ENCODE measurements around the gene KLK7.
"Not testable (repeated sequence)": the region's sequence is repeated elsewhere in the genome, so short reads cannot be mapped to it uniquely, and the experiment has no call there.

KLK7 gene

DNA sequence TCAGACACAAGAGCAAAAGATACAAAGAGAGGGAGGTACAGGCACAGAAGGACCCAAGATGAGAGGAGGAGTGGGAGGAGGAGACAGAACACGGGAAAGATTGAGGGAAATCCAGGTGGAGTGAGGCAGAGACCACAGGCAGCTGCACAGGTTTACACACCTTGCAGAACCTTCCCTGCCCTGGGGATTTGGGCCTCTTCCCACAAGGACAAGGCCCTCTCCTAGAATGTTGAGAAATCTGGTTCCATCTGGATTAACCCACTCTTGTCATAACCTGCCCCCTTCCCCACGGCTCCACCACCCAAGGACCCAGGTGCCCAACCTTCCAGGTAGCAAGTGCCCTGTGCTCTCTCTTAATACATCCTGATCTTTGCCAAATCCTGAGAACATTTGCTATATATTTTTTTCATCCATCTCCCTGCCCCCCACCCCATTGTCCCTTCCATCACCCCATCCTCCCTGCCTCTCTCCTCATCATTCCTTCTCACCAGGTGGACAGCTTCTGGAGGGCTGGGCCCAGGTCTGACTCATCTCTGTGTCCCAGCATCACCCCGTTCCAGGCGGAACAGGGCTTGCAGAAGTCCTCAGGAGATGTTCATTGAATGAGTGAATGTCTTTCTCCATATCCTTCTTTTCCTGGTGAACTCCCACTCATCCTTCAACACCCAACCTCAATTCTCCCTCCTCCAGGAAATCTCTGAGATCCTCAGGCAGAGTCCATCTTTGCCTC is 26.5 kb upstream of the KLK7 start:
- DNase-seq = no peak

DNA sequence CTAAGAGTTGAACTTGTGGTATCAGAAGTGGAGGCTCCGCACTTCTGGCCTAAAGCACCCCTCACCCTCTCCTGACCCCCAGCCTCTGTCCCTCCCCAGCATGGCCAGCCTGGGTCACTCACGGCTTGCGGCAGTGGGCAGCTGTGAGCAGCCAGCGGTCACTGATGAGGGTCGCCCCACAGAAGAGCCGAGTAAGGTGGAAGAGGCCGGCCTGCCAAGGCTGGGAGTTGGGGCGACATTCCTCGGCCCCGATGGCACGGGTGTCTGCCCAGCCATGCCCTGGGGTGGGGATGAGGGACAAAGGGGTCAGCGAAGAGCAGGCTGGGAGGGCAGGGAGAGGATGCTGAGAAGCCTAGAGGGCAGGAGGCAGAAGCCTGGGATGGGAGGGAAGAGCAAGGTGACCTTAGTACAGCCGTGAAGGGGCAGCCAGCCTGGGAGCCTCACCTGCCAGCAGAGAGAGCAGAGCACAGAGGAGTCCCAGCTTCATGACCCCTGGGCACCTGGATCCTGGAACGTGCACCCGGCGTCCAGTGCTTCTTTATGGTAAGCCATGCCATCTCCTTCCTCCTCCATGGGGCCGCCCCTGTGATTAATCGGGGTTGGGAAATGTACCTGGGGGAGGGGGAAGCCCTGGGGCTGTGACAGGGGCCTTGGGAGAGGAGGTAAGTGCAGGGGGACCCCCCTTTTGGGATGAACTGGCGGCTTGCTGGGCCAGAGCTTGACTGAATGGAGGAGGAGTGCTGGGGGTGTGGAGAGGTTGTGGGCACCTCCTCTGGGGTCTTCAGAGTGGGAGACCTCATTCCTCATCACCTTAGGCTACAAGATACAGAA is 25.6 kb upstream of the KLK7 start:
- no peak for DNase-seq

DNA sequence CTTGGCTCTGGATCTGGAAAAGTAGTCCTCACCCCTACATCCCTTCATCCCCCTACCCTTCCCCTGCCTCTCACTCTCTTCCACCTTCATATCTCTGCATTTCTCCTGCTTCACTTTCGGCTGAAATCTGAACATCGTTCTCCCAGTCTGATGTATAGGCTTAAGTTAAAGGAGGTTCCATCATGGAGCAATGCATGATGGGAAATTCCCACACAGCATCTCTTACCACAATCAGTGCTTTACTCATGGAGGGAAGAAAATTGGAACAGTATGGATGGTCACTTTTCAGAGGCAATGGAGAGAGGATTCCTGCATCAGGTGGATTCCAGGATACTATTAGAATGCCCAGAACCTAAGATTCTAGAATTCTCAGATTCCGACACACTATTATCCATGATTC is 23.8 kb upstream of the KLK7 start:
- DNase-seq = no peak

- DNase-seq = no peak
These were observed 22.7 kb upstream of the KLK7 start for GRCh38 chr19:51006406-51006805.

DNA sequence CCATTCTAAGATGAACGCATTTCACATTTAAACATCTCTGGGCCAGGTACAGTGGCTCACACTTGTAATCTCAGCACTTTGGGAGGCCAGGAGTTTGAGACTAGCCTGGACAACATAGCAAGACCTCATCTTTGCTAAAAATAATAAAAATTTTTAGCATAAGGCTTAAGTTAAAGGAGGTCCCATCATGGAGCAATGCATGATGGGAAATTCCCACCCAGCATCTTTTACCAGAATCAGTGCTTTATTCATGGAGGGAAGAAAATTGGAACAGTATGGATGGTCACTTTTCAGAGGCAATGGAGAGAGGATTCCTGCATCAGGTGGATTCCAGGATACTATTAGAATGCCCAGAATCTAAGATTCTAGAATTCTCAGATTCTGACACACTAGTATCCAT is 21.5 kb upstream of the KLK7 start:
- DNase-seq = no peak

- no peak for DNase-seq
These were observed 19.6 kb upstream of the KLK7 start for GRCh38 chr19:51003316-51003715.

DNA sequence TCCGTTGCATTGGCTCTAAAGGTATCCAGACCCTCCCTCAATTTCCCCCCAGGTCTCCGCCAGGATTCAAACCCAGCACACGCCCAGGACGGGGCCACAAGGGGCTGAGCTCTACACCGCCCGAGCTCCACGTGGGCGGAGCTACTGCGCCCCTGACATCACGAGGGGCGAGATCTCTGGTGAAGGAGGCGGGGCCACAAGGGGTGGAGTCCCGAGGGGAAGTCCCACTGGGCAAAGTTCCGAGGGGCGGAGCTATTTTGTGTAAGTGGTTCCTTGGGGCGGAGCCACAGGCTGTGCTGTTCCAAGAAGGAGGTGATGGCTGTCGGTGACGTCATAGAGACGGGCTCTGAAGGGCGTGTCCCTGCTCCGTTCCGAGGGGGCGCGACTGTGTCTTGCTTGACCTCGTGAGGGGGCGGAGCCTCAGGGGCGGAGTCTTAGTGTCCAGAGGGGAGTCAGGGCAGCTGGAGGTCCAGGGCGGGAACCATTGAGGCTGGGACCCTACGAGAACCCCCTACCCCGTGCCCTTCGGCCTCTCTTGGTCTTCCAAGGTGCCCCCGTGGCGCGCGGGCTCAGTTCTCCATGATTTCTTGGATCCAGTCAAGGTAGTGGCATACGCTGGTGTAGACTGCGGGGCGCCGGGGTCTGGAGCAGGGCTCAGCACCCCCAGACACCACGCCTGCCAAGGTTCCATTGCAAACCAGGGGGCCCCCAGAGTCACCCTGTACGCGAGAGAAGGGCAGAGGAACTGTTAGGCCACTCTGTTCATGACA is 19.0 kb upstream of the KLK7 start:
- DNase-seq = no peak

- no peak for DNase-seq
These were observed 18.4 kb upstream of the KLK7 start for GRCh38 chr19:51002089-51002532.

DNA sequence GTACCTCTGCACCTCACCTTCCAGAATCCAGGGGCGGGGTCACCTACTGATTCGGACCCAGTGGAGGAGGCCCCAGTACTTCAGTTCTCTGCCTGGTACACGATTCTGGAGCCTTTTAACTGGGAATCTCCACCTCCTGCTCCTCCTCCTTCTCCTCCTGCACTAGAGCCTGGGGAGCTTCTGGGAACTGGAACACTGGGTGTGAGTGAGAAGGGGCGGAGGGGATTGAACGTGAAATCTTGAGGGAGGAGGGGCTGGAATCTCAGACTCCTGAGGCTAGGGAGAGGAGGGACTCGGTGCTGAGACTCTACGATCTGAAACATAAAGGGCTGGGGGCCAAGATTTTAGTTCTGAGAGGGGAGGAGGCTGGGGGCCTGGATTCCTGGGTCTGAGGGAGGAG is 17.8 kb upstream of the KLK7 start, which contains the start of gene KLK8:
KLK8 (minus strand) TSS at position 90 of the 400 bp plus-strand sequence. CDS start 437 bp downstream, outside the sequence.
- no peak for DNase-seq

DNA sequence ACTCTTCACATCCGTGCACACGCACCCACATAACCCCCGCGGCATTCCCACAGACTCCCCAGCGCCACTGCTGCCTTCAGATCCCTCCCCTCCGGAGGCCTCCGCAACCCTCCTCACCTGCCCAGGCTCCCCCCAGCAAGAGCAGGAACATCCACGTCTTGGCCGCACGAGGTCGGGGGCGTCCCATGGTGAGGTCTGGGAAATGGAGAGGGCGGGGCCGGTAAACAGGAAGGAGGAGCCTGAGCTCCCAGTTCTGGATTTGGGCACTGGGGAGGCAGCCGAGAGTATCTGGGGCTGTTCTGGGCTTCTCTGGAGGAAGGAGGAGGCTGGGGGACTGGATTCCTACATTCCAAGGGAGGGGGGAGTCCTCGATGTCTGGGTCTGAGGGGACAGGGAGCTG is 17.3 kb upstream of the KLK7 start:
- DNase-seq = no peak

DNA sequence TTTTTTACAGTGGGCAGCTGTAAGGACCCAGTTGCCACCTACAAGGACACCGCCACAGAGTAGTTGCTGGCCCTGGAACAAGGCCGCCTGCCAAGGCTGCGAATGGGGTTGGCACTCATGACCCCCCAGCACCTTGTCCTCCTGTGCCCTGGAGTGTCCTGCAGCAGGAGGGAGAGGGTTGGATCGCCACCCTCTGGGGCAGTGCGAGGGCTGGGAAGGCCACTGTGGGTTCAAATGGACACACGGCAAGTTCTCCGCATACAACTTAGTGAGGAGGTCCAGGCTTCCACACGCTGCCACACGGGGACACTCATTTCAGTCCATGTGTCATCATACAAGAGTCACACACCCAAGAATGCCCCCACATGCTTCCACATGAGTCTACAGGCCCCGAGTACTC is 16.7 kb upstream of the KLK7 start:
- DNase-seq = no peak

- no peak for DNase-seq
These were observed 15.0 kb upstream of the KLK7 start for GRCh38 chr19:50998686-50999085.

DNA sequence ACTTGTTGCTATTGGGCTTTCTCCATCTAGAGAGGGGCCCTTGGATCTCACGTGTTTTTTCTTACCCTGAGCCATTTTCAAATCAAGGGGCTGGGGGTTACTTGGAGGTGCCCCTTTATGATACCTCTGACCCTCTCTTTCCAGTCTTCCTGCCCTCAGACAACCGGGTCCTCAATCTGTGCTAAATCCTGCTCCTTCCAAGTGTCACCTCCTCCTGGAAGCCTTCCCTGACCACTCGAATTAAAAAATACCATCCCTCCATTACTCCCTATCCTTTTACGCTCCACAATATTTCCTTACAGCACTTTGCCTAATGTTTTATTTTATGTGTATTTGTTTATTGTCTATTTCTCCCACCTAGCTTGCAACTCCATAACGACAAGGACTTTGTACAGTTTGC is 14.3 kb upstream of the KLK7 start:
- no peak for DNase-seq

DNA sequence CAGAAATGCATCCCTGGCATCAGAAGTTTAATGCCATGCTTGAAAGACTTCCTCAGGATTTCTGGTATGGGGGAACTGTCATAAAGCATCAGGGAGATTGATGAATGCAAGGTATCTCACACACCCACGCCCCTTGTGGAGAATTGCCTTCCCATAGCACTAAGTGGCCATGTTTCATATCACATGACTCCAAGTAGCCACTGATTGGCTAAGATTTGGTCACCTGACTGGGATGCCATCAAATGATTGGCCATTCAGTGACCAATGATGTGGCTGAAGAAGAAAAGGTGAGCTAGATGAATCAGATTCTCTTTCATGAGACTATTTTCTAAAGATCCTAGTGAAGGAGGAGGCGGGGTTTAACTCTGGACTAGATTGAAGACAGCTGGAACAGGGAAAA is 10.4 kb upstream of the KLK7 start:
- DNase-seq = no peak

DNA sequence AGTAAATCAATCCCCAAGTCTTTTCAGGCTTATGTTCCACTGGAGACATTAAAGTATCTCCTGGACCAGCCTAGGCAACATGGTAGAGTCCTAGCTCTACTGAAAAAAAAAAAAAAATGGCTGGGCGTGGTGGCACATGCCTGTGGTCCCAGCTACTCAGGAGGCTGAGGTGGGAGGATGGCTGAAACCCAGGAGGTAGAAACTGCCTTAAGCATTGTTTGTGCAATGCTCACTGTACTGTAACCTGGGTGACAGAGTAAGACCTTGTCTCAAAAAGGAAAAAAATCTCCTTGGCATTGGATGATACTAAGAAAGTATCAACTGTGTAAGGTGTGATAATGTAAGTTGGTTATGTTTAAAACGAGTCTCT is 8.9 kb upstream of the KLK7 start:
- no peak for DNase-seq

GRCh38 chr19:50984416-50984815 is 699 bp upstream of the KLK7 start:
- not testable (repeated sequence) for DNase-seq

- DNase-seq = no peak
These were observed 1.5 kb downstream of the KLK7 start for GRCh38 chr19:50982186-50982585.

- DNase-seq = no peak
These were observed 2.0 kb downstream of the KLK7 start for GRCh38 chr19:50981587-50982146.

GRCh38 chr19:50980208-50980607 is 3.5 kb downstream of the KLK7 start:
- DNase-seq = no peak

DNA sequence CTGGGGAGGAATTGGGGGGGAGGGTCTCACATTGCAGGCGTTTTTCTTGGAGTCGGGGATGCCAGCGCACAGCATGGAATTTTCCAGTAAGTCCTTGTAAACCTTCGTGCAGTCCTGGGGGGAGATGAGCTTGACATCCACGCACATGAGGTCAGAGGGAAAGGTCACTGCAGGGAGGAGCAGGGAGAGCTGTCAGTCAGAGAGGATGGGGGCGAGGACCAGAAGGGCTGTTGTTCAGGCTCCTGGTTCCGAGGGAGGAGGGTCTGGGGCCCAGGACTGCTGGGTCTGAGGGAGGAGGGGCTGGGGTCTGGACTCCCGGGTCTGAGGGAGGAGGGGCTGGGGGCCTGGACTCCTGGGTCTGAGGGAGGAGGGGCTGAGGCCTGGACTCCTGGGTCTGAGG is 4.0 kb downstream of the KLK7 start:
- no peak for DNase-seq

DNA sequence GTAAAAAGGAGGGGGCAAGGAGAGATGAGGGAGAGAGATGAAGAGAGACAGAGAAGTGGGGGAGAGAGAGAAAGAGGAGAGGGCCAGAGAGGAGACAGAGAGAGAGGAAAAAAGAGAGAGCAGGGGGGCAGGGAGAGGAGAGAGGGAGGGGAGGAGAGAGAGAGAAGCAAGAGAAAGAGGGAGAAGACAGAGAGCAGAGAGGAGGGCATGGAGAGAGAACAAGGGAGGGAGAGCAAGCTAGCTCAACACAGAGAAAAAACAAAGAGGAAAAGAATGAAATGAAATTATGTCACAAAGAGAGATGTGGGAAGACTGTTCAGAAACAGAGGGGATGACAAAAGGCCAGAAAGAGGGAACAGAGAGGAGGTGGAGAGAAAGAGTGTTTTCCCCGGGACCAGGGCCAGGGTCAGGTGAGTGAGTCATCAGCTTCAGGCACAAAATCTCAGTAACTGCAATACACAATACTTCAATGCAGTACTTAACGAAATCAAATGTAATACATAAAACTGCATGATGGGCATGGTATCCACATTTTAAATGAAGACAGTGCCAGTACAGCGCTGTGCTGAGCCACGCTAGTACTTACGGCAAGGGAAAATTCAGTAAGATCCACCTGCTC is 4.8 kb downstream of the KLK7 start:
- no peak for DNase-seq

GRCh38 chr19:50977626-50978025 is 6.1 kb downstream of the KLK7 start:
- DNase-seq = no peak

GRCh38 chr19:50975766-50976165 is 8.0 kb downstream of the KLK7 start:
- DNase-seq = no peak

Data from fibroblast of skin of right quadriceps (primary cell).